HG03196 (cell line): ENCODE results near the gene GINS2.

ENCODE experiments used
- ATAC-seq: cut with Tn5 transposase; IDR thresholded peaks from one replicate; pipeline ENCODE4 v1.9.1; 2021; ENCODE audit not compliant: unreplicated experiment

Gene GINS2

DNA sequence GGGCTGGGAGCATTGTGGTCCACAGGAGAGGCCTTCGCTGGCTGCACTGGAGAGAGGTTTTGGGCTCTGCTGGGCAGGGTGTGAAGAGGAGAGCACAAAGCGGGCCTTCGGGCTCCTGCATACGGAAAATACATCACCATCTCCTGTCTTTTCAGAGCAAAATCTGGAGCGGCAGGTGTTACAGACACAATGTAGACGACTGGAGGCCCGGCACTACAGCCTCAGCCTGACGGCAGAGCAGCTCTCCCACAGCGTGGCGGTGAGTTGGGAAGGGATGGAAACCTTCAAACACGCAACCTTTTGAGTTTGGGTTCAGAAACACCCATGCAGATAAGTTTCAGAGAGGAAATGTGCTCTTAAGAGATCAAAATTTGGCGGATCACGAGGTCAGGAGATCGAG, 17.9 kb downstream of the GINS2 start:
- no peak for ATAC-seq

DNA sequence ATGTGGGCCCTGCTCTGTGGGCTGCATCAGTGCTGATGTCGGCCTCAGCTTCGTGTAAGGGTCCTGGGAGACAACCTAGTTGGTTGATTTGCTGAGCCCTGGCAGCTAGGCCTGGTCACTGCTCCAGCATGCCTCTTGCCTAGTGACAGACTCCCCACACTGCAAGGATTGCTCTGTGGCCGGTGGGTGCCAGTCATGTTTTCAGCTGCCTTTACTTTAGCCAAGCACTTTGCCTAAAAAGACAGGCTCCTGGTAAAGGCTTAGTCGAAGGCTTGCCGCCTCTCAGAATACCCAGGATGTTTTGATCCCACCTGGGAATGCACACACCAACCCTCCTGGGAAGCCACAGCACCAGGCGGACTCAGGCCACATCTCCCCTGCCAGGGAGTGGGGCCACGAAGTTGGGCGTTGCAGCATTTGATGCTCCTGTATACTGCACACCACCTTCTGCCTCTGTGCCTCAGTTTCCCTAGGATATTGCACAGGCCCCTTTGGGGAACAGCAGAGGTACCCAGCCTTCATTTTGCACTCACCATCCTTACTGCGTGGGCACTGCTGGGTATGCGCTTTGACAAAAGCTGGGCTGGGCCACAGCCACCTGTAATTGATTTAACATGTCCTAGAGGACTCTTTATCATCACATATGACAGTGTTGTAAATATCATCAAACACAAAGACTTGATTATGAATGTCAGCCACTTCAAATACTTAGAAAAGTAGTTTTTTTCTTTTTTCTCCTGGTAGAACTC, 19.9 kb downstream of the GINS2 start:
- ATAC-seq, result no peak

DNA sequence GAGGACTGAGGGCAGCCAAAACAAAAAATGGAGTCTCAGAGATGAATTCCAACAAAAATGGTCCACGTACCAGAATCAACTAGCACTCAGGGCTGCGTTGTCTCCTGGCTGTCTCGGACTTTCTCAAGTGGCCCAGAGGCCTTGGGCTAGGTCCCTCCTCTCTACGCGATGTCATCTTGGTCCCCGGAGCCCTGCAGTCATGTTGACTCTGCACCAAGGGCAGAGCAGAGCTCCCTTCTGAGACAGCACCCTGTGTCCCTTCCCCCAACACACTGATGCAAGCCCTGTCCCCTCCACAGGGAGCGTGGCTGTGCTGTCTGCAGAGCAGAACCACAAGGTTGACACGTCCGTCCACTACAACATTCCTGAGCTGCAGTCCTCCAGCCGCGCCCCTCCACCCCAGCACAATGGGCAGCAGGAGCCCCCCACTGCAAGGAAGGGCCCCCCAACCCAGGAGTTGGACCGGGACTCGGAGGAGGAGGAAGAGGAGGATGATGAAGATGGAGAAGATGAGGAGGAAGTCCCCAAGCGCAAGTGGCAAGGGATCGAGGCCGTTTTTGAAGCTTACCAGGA, 20.8 kb downstream of the GINS2 start:
- no peak for ATAC-seq

DNA sequence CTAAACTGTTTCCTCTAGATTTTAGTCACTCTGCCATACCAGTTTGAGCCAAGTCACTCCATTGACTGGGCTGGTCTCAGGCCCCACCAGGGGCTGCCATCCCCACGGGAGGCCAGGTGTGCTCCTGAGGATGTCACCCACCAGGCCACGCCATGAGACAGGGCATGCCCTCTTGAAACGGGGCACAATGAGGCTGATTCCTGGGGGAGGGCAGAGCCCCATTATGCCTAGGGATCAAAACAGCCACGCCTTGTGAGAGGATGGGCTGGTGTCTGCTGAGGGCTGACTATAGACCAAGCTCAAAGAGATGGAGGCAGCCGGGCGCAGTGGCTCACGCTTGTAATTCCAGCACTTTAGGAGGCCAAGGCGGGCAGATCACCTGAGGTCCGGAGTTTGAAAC, 21.5 kb downstream of the GINS2 start:
- no peak for ATAC-seq

DNA sequence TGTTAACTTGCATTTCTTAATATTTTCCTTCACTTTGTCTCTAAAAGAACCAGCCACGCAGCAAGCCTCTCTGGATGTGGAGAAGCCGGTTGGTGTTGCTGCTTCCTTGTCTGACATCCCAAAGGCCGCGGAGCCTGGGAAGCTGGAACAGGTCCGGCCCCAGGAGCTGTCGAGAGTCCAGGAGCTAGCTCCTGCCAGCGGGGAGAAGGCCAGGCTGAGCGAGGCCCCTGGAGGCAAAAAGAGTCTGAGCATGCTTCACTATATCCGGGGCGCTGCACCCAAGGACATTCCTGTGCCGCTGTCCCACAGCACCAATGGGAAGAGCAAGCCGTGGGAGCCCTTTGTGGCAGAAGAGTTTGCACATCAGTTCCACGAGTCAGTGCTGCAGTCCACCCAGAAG, 22.8 kb downstream of the GINS2 start:
- no peak for ATAC-seq

DNA sequence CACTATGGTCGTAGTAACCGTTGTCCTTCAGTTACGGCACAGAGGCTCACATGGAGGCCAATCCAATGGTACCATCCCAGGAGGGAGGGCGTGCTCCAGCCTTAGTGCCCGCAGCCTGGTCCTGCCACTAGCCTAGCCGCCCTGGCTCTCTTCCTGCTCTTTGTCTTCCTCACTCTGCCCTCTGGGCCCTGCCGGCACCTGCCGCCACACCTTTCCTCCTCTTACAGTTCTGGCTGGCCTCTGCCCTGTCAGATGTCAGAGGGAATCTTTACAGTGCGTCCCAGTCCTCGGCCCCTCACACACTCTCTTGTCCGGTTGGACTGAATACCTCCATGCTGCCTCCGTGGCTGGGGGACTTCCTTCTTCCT, 23.4 kb downstream of the GINS2 start:
- no peak for ATAC-seq

DNA sequence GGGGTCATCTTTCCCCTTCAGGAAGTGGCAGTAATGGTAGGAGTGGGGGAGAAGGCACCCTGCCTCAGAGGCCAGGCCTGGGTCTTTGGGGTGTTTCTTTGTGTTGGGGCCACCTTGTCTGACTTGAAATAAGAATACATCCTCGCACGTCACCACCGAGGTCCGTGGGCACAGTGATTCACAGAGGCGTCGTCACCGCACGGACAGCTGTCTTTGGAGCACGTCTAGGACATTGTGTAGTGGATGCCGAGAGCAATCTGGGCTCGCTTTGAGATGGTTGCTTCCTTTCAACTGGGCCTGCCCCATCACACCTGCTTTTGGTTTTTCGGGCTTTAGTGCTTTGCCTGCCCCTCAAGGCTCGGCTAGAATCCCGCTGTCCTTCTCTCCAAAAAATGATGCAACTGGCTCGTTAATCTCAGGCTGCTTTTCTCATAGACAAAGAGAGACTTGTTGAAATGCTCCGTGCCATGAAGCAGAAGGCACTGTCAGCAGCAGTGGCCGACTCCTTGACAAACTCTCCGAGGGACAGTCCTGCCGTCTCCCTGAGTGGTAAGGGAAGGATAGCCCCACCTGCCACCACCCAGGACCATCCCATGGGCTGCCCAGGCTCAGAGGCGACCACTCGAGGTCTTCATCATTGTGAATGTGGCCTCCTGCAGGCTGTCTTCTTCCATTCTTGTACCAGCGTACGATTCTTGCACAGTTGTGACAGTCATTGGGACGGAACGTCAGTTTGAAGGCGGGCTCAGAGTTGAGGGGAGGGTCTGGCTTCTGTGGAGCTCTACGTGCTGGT, 24.0 kb downstream of the GINS2 start:
- no peak for ATAC-seq

DNA sequence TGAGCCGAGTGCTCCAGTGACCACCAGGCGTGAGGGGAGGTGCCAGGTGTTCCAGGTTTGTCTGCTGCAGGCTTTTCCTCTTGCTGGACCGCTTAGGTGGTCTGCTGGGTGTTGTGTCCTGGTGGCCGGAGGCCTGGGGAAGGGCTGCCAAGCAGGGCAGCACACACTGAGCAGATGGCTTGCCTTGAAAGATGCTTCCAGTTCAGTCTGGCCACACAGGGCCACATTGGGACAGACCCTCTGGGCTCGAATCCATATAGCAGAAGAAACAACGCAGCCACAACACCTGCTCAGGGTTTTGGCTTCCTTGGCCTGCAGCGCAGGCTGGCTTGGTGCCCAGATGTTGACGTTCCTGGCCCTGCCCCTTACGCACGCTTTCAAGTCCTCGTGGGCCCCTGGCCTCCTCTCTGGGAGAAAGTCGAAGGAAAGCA, 24.8 kb downstream of the GINS2 start:
- ATAC-seq, result no peak

DNA sequence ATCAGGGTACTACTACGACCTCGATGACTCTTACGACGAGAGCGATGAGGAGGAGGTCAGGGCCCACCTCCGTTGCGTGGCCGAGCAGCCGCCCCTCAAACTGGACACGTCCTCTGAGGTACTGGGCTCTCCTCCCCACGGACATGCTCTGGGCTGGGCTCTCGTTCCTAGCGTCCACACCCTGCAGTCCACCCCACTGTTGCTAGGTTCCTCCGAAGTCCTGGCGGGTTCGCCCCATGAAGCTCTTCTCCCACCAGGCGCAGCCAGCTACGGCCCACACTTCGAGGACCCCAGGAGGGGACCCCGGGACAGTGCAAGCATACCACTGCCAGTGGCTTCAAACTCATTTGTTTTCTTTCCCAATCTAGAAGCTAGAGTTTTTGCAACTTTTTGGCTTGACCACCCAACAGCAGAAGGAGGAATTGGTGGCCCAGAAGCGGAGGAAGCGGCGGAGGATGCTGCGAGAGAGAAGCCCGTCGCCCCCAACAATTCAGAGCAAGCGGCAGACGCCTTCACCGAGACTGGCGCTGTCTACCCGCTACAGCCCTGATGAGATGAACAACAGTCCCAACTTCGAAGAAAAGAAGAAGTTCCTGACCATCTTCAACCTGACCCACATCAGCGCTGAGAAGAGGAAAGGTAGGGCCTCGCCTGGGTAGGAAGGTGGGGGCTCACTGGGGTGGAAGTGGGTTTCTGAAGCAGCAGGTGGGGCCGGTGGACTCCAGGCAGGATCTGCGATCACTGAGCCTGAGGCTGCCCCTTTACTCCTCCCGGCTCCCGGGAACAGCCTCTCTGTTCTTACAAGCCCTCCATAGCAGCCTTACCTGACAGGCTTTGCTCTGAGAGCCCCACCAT, 25.6 kb downstream of the GINS2 start:
- no peak for ATAC-seq

DNA sequence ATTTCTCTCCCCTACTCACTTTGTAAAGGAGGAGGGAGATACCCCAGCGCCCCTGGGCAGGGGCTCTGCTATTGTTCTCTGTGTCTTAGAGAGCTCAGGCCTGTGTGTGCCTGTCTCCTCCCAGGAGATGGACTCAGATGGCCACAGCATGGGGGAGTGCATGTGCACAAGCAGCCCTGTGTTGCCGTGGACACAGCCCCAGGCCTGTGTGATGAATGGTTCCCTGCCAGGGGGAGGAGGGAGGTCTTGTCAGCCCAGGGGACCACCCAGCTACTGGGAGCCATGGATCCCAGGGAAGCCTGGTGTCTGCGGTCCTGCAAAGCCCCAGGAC, 26.3 kb downstream of the GINS2 start:
- no peak for ATAC-seq

DNA sequence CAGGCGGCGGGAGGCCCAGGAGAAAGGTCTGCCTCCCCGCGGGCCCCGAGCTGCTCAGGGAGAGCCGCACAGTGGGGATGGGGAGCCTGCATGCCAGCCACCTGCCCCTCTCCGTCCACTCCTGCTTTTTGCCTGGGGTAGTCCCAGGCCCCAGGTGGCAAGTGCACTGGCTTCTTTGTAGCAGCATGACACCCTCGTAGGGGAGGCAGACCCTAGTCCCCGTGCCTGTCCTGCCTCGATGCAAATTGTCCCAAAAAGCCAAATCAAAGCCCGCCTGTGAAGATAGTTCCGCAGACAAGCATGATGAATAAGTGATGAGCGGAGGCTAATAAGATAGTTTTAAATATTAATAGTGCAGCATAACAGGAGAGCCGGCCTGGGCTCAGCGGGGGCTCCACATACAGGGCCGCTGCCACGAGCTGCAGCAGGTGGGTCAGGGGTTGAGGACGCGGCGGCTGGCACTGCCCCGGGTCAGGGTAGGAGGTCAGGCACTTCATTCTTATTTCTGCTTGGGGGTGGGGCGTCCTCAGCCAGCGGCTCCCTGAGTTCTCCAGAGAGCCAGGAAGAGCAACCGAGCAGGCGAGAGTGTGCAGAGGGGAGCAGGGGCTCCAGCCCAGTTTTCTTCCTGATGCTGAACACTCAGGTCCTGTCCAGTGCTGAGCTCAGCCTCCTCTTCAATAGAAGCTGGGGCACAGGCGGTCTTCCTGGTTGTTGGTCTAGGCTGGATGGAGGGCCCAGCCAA, 26.8 kb downstream of the GINS2 start:
- ATAC-seq, result no peak

DNA sequence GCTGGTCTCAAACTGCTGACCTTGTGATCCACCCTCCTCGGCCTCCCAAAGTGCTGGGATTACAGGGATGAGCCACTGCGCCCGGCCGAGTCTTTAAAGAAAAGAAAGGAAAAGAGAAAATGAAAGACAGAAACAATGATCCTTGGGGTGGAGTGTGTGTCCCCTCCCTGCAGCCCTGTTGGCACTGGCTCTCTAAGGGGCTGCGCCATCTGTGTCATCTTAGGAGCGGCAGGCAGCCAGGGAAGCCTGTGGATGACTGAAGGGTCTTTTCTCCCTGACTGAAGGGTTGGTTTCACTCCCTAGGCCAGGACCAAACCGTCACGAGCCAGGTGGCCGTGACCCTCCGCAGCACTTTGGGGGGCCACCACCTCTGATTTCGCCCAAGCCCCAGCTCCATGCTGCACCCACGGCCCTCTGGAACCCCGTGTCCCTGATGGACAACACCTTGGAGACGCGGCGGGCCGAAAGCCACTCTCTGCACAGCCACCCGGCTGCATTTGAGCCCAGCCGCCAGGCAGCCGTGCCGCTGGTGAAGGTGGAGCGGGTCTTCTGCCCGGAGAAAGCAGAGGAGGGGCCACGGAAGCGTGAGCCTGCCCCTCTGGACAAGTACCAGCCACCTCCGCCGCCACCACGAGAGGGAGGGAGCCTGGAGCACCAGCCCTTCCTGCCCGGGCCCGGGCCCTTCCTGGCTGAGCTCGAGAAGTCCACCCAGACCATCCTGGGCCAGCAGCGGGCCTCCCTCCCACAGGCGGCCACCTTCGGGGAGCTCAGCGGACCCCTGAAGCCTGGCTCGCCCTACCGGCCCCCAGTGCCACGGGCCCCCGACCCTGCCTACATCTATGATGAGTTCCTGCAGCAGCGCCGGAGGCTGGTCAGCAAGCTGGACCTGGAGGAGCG, 27.7 kb downstream of the GINS2 start:
- no peak for ATAC-seq

DNA sequence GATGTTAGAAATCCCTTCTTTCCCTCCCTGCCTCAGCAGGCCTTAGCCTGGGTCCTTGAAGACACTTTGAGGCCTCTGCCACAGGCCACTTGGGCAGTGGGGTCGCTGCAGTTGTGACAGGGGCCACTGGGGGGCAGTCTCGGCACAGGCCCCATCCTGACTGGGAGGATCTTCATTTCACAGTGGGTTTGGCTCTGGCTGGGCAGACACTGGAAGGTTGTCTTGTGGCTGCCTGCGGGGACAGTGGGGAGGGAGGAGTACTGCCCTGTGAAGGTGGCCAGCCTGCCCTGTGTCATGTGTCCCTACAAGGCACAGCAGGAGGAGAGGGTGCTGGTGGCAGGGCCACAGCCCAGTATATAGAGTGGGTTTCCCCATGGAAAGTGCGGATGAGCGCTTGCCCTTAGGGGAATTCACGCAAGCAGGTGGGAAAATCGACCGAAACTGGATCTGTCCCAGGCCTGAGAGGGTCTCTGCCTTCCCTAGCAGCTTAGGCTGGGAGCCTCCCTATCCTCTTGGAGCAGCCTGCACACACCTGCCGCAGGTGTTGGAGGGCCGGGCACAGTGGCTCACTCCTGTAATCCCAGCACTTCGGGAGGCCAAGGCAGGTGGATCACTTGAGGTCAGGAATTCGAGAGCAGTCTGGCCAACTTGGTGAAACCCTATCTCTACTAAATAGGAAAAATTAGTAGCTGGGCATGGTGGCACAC, 28.8 kb downstream of the GINS2 start:
- no peak for ATAC-seq

DNA sequence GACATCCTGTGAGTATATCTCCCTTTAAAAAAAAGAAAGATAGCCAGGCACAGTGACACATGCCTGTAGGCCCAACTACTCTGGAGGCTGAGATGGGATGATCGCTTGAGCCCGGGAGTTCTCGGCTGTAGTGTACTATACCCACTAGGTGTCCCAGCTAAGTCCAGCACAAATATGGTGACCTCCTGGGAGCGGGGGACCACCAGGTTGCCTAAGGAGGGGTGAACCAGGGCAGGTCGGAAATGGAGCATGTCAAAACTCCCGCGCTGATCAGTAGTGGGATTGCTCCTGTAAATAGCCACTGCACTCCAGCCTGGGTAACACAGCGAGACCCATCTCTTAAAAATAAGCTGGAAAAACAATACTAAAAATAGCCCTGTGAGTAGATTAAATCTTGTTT, 29.4 kb downstream of the GINS2 start:
- ATAC-seq, result no peak

DNA sequence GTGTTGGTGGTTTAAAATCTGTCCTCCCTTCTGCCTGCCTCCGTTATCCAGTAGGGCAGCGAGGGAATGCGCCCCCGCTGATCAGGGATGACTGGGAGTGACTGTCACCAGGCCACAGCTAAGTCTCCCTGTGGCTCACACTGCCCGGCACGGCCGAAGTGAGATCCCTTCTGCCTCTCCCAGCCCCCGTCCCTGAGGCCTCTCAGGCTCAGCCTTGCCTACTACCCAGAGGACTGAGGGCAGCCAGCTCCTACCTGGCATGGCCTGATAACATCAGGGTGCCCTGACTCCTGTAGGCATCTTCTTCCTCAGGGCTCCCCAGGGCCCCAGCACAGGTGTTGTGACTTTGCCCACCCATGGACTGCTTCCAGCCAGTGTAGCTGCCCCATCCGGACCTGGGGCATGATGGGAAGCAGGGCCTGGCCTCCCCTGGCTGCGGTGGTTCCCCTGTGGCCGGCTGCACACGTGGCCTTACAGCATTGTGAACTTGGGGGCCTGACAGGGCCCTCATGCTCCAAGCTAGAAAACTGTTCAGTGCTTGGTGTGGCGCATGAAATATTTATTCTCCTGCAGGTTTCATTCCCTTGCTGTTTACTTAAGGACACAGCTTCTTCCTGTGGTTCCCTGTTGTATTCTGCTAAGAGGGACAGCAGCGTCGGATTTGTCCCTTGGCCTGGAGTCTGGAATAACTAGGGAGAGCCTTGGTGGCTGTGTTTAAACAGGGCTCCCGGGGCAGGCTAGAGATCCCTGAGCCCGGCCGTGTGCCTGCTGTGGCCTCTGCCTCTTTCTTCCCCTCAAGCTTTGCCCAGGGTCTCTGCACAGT, 30.0 kb downstream of the GINS2 start:
- ATAC-seq, result no peak

DNA sequence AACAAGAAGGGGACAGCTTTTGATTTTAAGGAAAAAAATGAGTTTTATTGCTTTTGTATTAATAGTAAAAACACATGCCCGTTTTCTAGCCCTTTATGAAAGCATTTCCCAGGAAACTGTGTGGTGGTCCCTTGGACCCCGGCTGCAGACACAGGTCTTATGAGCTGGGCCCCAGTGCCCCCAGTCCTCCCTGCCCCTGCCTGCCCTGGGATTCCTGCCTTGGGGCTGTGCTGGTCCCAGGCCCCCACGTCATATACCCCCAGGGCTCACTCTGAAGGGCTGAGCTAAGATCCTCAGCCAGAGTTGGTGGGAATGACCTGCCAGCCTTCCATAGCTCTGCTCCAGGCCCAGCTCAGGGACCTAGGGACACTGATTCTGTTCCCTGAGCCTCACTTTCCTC, 30.8 kb downstream of the GINS2 start:
- no peak for ATAC-seq

DNA sequence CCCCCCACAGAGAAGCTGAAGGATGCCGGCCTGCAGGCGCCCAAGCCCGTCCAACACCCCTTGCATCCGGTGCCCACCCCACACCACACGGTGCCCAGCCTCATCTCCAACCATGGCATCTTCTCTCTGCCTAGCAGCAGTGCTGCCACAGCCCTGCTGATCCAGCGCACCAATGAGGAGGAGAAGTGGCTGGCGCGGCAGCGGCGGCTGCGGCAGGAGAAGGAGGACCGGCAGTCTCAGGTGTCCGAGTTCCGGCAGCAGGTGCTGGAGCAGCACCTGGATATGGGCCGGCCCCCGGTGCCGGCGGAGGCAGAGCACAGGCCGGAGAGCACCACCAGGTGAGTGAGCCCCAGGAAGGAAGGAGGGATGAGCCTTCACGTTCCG, 31.5 kb downstream of the GINS2 start:
- no peak for ATAC-seq
